GM12874 (cell line): ENCODE measurements around the gene TNS1.

ENCODE experiments used
- CTCF ChIP-seq: IDR thresholded peaks from 2 replicates; pipeline ENCODE4 v1.5.1; 2011; ENCODE audit warnings: low read depth, mild to moderate bottlenecking, control low read depth, low read length, moderate library complexity; ENCODE audit not compliant: insufficient read depth

Gene TNS1

GRCh38 chr2:217998926-217999594, 3.7 kb downstream of the TNS1 start:
- TF ChIP-seq CTCF: no peak

- no peak for TF ChIP-seq CTCF
These were observed 5.3 kb downstream of the TNS1 start for GRCh38 chr2:217997510-217997909.

GRCh38 chr2:217996361-217996760, 6.4 kb downstream of the TNS1 start:
- TF ChIP-seq CTCF: no peak

GRCh38 chr2:217995731-217996231, 7.0 kb downstream of the TNS1 start:
- TF ChIP-seq CTCF: no peak

- TF ChIP-seq CTCF: no peak
These were observed 8.0 kb downstream of the TNS1 start for GRCh38 chr2:217994776-217995274.

GRCh38 chr2:217993817-217994463, 8.9 kb downstream of the TNS1 start:
- peak; percentile 88 for TF ChIP-seq CTCF

GRCh38 chr2:217993138-217993537, 9.7 kb downstream of the TNS1 start:
- TF ChIP-seq CTCF: no peak
